ENCODE results near the gene MARCHF9.

GRCh38 chr12:57775563-57776246, 20.8 kb downstream of the MARCHF9 start:
- TF ChIP-seq SIN3A (IDR thresholded peaks at IDR 0.05; ENCODE audit: low read depth) (no peak), RAD21 (IDR thresholded peaks at IDR 0.05; ENCODE audit: low read depth) (no peak), REST (IDR thresholded peaks at IDR 0.05; ENCODE audit: low read depth) (no peak), MAX (IDR thresholded peaks at IDR 0.05) (no peak), TCF7L2 (IDR thresholded peaks at IDR 0.05; ENCODE audit: borderline replicate concordance, extremely low read depth, insufficient read depth, insufficient read length) (no peak), CTCF (IDR thresholded peaks at IDR 0.05 in 2 of 3, conservative IDR thresholded peaks at IDR 0.05 in 1 of 3; ENCODE audit: borderline replicate concordance in 1 of 3, insufficient read depth in 1 of 3, low read depth in 2 of 3, low read length in 2 of 3) (peak in 1 of 3 experiments; percentile 28; a peak in 1 of 6 replicates), POLR2AphosphoS5 (IDR thresholded peaks at IDR 0.05; ENCODE audit: low read depth, low read length) (no peak), SRF (IDR thresholded peaks at IDR 0.05; ENCODE audit: low read depth) (no peak), EZH2phosphoT487 (IDR thresholded peaks at IDR 0.05; ENCODE audit: borderline replicate concordance) (no peak), POLR2A (IDR thresholded peaks at IDR 0.05; ENCODE audit: borderline replicate concordance, extremely low read depth, insufficient read depth, insufficient read length) (no peak), SP1 (IDR thresholded peaks at IDR 0.05; ENCODE audit: low read depth) (no peak), ATF3 (IDR thresholded peaks at IDR 0.05) (no peak)

All from HCT116 (cell line).